Rectal smooth muscle tissue (tissue), 1 donor: ENCODE data around the gene SSC4D.

Source experiments
- H3K27ac ChIP-seq: one replicate; pipeline ENCODE4 v1.7.0; 2013; ENCODE audit warnings: low read depth, low read length, inconsistent platforms
- H3K27me3 ChIP-seq: one replicate; pipeline ENCODE4 v1.7.0; 2013; ENCODE audit warnings: low read length; ENCODE audit not compliant: control insufficient read depth, insufficient read depth
- H3K36me3 ChIP-seq: one replicate; pipeline ENCODE4 v1.7.0; 2013; ENCODE audit warnings: low read length; ENCODE audit not compliant: control insufficient read depth, insufficient read depth
- H3K4me1 ChIP-seq: one replicate; pipeline ENCODE4 v1.7.0; 2013; ENCODE audit warnings: low read length; ENCODE audit not compliant: control insufficient read depth, insufficient read depth
- H3K4me3 ChIP-seq: one replicate; pipeline ENCODE4 v1.7.0; 2013; ENCODE audit warnings: low read length
- H3K9ac ChIP-seq: one replicate; pipeline ENCODE4 v1.7.0; 2013; ENCODE audit warnings: low read length

SSC4D gene

DNA sequence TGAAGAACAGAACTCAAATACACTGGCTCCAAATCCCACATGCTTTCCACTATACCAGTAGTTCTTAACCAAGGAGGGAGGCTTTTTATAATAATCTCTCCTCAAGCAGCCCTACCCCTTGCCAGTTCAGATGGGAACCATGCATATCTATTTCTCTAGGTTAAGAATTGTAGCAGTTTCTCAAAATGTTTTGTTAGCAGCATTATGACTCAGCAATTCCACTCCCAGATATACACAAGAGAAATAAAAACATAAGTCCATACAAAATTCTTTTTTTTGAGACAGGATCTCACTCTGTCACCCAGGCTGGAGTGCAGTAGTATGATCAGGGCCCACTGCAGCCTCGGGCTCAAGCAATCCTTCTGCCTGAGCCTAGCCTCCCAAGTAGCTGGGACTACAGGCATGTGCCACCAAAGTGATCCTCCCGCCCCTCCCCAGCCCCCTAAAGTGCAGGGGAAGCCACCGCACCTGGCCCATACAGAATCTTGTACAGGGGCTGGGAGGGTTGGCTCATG, 68.8 kb downstream of the SSC4D start:
- H3K27me3 ChIP-seq, result no peaks in the 10 kb centered on the region
- H3K9ac ChIP-seq, result no peak overlapping the region
- peaks cover 16% of the 10 kb centered on the region for H3K36me3 ChIP-seq
- H3K4me3 ChIP-seq, result no peak overlapping the region
- H3K27ac ChIP-seq, result no peak overlapping the region
- H3K4me1 ChIP-seq, result peaks cover 3% of the 10 kb centered on the region
